GM12873 (cell line): ENCODE results near the gene FCHO2.

Experiments
- TF ChIP-seq, protein P1 (sequence below): IDR thresholded peaks from 2 replicates; pipeline ENCODE4 v1.5.1; 2012; ENCODE audit warnings: low read depth, mild to moderate bottlenecking, moderate library complexity, low read length, control low read depth; ENCODE audit not compliant: insufficient read depth; ENCODE audit errors: missing control alignments

Gene FCHO2

DNA sequence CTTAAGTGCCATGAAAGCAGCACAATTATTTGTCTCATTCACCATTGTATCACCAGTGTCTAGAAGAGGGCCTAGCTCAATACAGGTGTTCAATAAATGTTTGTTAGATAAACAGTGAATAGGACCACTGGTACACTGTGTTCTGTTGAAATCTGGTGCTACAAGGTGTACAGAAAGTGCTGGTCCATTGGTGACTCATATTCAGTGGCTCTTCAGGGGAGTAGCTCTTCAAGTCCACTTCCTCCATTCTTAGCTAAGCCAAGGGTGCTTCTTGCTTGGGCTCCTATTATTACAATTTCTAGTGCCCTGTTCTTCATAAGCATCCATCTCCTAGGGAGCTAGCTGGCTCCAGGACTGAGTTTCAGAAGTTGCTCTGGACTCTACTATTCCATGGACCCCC, 6.4 kb upstream of the FCHO2 start:
- TF ChIP-seq, protein P1, sequence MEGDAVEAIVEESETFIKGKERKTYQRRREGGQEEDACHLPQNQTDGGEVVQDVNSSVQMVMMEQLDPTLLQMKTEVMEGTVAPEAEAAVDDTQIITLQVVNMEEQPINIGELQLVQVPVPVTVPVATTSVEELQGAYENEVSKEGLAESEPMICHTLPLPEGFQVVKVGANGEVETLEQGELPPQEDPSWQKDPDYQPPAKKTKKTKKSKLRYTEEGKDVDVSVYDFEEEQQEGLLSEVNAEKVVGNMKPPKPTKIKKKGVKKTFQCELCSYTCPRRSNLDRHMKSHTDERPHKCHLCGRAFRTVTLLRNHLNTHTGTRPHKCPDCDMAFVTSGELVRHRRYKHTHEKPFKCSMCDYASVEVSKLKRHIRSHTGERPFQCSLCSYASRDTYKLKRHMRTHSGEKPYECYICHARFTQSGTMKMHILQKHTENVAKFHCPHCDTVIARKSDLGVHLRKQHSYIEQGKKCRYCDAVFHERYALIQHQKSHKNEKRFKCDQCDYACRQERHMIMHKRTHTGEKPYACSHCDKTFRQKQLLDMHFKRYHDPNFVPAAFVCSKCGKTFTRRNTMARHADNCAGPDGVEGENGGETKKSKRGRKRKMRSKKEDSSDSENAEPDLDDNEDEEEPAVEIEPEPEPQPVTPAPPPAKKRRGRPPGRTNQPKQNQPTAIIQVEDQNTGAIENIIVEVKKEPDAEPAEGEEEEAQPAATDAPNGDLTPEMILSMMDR: no peak

DNA sequence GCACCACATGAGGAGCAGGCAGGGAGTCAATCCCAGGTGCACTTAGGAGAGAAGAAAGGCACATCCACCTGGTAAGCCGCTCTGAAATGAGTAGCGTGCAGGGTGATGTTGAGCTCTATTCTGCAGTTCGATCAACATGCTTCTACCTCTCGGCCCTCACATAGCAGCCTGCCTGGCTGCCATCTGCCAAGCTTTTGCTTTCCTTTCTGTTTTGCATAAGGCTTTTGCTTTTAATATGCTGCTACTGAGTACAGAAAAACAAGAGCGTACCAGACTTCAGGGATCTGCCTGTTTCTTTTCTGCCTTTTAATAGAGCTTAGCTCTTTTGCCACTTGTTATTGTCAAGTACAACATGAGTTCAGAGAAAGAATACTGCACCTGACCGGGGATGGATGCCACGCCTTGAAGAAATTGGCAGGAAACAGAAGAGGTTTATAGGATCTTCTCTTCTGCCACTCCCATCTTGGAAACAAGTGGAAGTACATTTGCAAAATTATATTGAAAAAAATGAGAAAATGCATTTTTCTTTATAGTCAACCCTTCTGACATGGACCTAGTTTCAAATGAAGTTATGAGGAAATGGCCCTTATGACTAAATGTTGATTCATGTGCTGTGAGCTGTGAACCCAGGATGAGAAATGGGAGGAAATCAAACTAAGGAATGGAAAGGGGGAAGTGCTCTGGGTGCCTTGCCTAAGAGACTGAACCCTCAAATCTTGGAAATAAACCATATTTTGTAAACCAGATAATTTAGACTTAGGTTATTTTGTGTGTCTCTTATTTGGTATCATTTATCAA, 4.0 kb upstream of the FCHO2 start:
- TF ChIP-seq, protein P1: no peak

DNA sequence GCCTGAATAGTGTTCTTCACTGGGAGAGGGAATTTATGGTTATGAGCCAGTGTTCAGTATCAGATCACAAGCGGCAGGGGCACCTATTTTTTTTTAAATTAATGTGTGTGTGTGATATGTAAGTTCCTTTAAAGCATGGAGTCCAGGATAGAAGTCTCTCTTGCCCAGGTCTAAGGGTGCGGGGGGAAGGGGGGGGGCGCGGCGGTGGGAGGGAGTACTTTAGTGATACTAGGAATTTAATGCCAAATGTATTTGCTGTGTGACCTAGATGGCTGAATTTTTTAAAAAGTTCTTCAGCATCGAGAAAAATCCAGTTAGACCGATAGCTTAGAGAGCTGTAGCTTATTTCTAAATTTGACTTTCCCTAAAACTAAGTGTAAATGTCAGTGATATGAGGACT, 1.5 kb upstream of the FCHO2 start:
- TF ChIP-seq, protein P1: no peak

DNA sequence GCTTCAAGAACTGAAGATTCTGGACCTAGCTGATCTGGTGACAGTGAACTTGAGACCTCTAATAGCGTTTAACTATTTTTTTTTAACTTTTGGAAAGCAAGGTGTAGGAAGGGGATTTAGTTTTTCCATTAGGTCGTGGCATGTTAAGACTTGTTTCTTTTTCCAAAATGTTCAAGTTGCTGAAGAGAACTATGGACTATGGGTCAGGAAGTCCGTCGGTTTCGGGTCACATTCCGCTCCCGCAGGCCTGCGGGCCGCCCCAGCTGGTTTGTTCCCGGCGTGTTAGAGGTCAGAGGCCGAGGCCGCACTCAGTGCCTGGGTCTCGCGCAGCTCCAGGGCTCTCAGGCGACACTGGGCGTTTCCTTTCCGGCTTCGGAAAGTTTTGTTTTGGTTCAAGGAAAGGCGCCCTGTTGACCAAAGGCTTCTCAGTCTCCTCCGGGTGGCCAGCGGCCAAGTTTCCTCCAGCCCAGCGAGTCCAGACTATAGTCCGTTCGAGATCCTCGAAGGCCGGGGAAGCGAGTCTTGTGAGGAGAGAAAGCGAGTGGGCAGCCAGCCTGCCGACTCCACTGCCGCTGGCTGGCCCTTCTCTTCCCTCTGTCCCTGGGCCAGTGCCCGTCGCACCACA, 586 bp upstream of the FCHO2 start:
- TF ChIP-seq, protein P1: no peak

DNA sequence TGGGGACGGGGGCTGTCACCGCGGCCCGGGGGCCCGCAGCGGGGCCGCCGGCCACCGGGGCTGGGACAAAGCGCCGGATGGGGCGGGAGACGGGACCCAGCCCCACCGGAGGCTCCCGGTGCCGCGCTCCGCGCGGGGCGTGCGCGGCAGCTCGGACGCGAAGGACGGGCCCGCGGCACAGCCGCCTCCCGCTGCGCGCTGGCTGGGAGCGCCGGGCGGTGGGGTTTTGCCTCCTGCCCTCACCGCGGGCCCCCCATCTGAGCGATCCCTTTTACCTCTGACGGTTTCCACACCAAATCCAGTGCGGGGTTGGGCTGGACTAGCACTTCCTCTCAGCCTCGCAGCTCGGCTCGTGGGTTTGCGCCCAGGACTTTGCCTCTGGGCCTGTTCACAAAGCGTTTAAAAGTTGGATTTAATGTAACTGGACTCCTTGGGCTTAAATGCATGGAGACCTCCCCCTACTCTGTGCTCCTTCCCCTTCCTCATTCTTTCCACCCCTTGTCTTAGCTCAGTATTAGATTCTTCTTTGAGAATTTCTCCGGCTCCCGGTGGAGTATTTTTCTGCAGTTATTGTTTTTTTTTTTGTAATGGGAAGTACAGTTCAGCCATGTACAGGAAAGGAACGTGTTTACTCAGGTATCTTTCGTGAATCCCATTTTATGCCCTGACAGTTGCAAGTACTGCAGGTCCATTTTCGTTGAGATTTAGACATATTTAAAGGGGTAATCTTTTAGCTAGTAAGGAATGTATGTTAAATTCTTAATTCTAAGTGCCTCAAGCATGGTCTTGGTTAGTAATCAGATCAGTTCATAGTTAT, 691 bp downstream of the FCHO2 start:
- TF ChIP-seq, protein P1: no peak

DNA sequence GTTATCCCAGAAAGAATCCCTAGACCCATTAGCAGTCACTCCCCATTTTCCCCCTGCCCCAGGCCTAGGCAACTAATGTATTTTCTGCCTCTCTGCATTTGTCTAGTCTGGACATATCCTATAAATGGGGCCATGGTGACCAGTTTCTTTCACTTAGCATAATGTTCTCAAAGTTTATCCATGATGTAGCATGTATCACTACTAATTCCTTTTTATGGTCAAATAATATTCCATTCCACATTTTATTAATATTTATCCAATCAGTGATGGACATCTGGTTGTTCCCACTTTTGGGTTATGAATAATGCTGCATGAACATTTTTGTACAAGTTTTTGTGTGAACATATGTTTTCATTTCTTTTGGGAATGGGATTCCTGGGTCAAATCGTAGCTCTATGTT, 1.5 kb downstream of the FCHO2 start:
- TF ChIP-seq, protein P1: no peak

DNA sequence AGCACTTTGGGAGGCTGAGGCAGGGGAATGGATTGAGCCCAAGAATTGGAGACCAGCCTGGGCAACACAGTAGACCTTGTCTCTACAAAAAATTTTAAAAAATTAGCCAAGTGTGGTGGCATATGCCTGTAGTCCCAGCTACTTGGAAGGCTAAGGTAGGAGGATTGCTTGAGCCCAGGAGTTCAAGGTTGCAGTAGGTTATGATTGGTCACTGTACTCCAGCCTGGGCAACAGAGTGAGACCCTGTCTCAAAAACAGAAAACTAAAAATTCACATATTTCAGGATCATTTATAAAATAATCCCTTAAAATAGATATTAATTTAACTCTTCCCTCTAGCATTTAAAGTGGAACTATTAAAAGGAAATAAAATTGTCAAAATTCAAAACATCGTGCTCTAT, 3.4 kb downstream of the FCHO2 start:
- TF ChIP-seq, protein P1: no peak
